ENCODE measurements around the gene PLEKHG4B.

Gene PLEKHG4B

GRCh38 chr5:200985-201384, 109.0 kb downstream of the PLEKHG4B start:
- no peaks in the 10 kb centered on the region for H3K27me3 ChIP-seq (replicated peaks)
- no peak for TF ChIP-seq CTCF (IDR thresholded peaks at IDR 0.05; ENCODE audit: low read depth, low read length, missing control alignments)
- peaks cover 2% of the 10 kb centered on the region for H3K36me3 ChIP-seq (replicated peaks)
- in situ Hi-C loops (cut with HindIII; ENCODE audit: low pct_ligation_motif_present, low sequenced_read_pairs) = no loop called here
- no peak overlapping the region for H3K4me3 ChIP-seq (ENCODE audit: low read depth, low read length)
- no peak overlapping the region for H3K27ac ChIP-seq
- no peak for DNase-seq

- Histone ChIP-seq H3K27ac (no peak overlapping the region), H3K4me3 (ENCODE audit: low read depth, low read length) (no peak overlapping the region), H3K27me3 (replicated peaks) (no peaks in the 10 kb centered on the region), H3K36me3 (replicated peaks) (peaks cover 2% of the 10 kb centered on the region)
- in situ Hi-C loops (cut with HindIII; ENCODE audit: low pct_ligation_motif_present, low sequenced_read_pairs) = no loop called here
- TF ChIP-seq CTCF (IDR thresholded peaks at IDR 0.05; ENCODE audit: low read depth, low read length, missing control alignments) = no peak
- DNase-seq = no peak
Observed at GRCh38 chr5:201672-202071, 109.7 kb downstream of the PLEKHG4B start.

- DNase-seq = no peak
- Histone ChIP-seq H3K36me3 (replicated peaks) (peaks cover 2% of the 10 kb centered on the region), H3K27ac (no peak overlapping the region), H3K27me3 (replicated peaks) (no peaks in the 10 kb centered on the region), H3K4me3 (ENCODE audit: low read depth, low read length) (no peak overlapping the region)
- no peak for TF ChIP-seq CTCF (IDR thresholded peaks at IDR 0.05; ENCODE audit: low read depth, low read length, missing control alignments)
- in situ Hi-C loops (cut with HindIII; ENCODE audit: low pct_ligation_motif_present, low sequenced_read_pairs) = no loop called here
Observed at GRCh38 chr5:203246-203930, 111.4 kb downstream of the PLEKHG4B start.

GRCh38 chr5:204001-204400, 112.0 kb downstream of the PLEKHG4B start:
- no peaks in the 10 kb centered on the region for H3K27me3 ChIP-seq (replicated peaks)
- H3K27ac ChIP-seq = no peak overlapping the region
- no peak for DNase-seq
- H3K4me3 ChIP-seq (ENCODE audit: low read depth, low read length) = no peak overlapping the region
- peaks cover 2% of the 10 kb centered on the region for H3K36me3 ChIP-seq (replicated peaks)
- in situ Hi-C loops (cut with HindIII; ENCODE audit: low pct_ligation_motif_present, low sequenced_read_pairs) = no loop called here
- TF ChIP-seq CTCF (IDR thresholded peaks at IDR 0.05; ENCODE audit: low read depth, low read length, missing control alignments) = no peak

GRCh38 chr5:204462-204861, 112.5 kb downstream of the PLEKHG4B start:
- H3K4me3 ChIP-seq (ENCODE audit: low read depth, low read length) = no peak overlapping the region
- no peak for DNase-seq
- no peak for TF ChIP-seq CTCF (IDR thresholded peaks at IDR 0.05; ENCODE audit: low read depth, low read length, missing control alignments)
- no peaks in the 10 kb centered on the region for H3K27me3 ChIP-seq (replicated peaks)
- in situ Hi-C loops (cut with HindIII; ENCODE audit: low pct_ligation_motif_present, low sequenced_read_pairs) = no loop called here
- peaks cover 2% of the 10 kb centered on the region for H3K36me3 ChIP-seq (replicated peaks)
- no peak overlapping the region for H3K27ac ChIP-seq

Data from brain microvascular endothelial cell (primary cell).